Limb (tissue), 2 donors: Measurements from ENCODE around the gene RECQL5.
"Not testable (repeated sequence)": the region's sequence is repeated elsewhere in the genome, so short reads cannot be mapped to it uniquely, and the experiment has no call there.

ENCODE experiments used
- DNase-seq, 2 donors: peaks; one replicate each; pipeline ENCODE4 v3.0.0-alpha.2; 2016; ENCODE audit errors: extremely low spot score in 2 of 2

RECQL5 gene

GRCh38 chr17:75649687-75650086, 17.3 kb downstream of the RECQL5 start:
- DNase-seq = no peak

GRCh38 chr17:75647921-75648320, 19.0 kb downstream of the RECQL5 start:
- no peak for DNase-seq

- no peak for DNase-seq
These were observed 19.9 kb downstream of the RECQL5 start for GRCh38 chr17:75647061-75647460.

GRCh38 chr17:75646638-75646992, 20.3 kb downstream of the RECQL5 start:
- no peak for DNase-seq

GRCh38 chr17:75645889-75646637, 20.9 kb downstream of the RECQL5 start:
- DNase-seq = no peak

- DNase-seq = no peak
These were observed 21.5 kb downstream of the RECQL5 start for GRCh38 chr17:75645501-75645888.

- DNase-seq = no peak
These were observed 23.3 kb downstream of the RECQL5 start for GRCh38 chr17:75643643-75644017.

- DNase-seq = no peak
These were observed 23.9 kb downstream of the RECQL5 start for GRCh38 chr17:75642784-75643642.

GRCh38 chr17:75642182-75642783, 24.7 kb downstream of the RECQL5 start:
- DNase-seq = no peak

GRCh38 chr17:75641343-75641742, 25.6 kb downstream of the RECQL5 start:
- DNase-seq = no peak

GRCh38 chr17:75640556-75641119, 26.3 kb downstream of the RECQL5 start:
- no peak for DNase-seq

- peak in 1 of 2 donors; percentile 33 for DNase-seq
These were observed 27.0 kb downstream of the RECQL5 start for GRCh38 chr17:75639771-75640555.

GRCh38 chr17:75639327-75639726, 27.6 kb downstream of the RECQL5 start:
- no peak for DNase-seq

GRCh38 chr17:75638893-75639292, 28.1 kb downstream of the RECQL5 start:
- DNase-seq = no peak

GRCh38 chr17:75638039-75638438, 28.9 kb downstream of the RECQL5 start:
- DNase-seq = not testable (repeated sequence)

- no peak for DNase-seq
These were observed 29.4 kb downstream of the RECQL5 start for GRCh38 chr17:75637551-75637950.

GRCh38 chr17:75637143-75637538, 29.8 kb downstream of the RECQL5 start:
- DNase-seq = no peak

GRCh38 chr17:75636381-75637142, 30.4 kb downstream of the RECQL5 start:
- DNase-seq = no peak

GRCh38 chr17:75635610-75636202, 31.2 kb downstream of the RECQL5 start:
- no peak for DNase-seq
